Middle frontal gyrus (tissue), 1 donor: Measurements from ENCODE around the gene OR52I1.

ENCODE experiments used
- DNase-seq: peaks from one replicate; pipeline ENCODE4 v3.0.0-alpha.2; 2015; ENCODE audit warnings: low spot score; ENCODE audit errors: extremely low spot score

Gene OR52I1

DNA sequence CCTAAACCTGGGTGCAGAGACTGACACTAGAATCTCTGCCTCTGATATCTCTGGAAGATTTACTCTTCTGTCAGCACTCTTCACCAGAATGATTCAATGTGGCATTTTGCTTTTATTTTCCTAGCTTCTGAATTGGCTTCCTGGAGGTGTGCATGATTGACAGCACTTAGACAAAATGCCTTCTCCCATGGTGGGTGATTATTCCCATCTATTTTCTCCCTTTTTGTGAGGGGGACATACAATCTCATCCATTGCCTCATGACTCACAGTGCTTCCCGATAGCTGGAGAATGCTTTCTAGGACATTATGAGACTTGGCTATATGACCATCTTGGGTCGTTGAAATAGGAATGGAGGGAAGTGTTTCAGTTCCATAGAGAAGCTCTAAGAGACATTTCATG is 18.1 kb downstream of the OR52I1 start:
- DNase-seq = no peak

DNA sequence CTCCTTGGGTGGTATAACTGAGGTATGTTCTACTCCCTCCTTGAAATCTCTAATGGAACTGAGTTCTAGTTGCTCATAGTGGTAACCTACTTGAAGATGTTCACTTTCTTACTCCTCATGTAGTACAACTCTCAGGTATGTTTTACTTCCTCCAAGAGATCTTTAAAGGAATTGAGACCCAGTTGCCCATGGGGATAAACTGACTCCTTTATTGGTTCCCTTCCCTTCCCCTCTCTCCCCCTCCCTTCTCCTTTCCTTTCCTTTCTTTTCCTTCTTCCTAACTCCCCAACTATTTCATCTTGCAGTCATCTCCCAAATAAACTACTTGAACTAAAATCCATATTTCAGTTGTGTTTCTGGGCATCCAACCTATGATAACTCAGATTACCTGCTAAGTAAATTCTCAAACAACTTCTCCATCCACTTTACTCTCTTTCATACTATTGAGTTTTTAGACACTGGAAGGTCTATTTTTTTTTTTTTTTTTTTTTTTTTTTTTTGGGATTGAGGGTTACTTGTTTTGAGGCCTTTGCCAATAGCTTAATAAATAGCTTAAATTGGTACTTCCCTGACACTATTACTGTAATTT is 22.1 kb downstream of the OR52I1 start:
- no peak for DNase-seq

DNA sequence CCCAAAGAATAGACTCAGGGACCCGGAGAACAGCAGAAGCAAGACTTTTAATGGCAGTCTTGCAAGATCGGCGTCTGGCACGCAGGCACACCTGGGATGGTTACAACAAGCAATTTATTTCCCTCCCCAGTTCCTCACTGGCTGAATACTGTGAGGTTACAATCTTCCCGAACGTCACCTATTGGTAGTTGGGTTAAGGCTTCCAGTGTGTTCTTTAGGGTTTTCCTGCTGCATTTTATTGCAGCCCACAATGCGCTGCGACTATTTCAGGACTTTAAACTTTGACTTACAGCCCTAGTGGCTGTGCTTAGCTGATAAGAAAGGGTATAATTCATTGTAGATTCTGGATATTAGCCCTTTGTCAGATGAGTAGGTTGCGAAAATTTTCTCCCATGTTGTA is 25.7 kb downstream of the OR52I1 start:
- no peak for DNase-seq

DNA sequence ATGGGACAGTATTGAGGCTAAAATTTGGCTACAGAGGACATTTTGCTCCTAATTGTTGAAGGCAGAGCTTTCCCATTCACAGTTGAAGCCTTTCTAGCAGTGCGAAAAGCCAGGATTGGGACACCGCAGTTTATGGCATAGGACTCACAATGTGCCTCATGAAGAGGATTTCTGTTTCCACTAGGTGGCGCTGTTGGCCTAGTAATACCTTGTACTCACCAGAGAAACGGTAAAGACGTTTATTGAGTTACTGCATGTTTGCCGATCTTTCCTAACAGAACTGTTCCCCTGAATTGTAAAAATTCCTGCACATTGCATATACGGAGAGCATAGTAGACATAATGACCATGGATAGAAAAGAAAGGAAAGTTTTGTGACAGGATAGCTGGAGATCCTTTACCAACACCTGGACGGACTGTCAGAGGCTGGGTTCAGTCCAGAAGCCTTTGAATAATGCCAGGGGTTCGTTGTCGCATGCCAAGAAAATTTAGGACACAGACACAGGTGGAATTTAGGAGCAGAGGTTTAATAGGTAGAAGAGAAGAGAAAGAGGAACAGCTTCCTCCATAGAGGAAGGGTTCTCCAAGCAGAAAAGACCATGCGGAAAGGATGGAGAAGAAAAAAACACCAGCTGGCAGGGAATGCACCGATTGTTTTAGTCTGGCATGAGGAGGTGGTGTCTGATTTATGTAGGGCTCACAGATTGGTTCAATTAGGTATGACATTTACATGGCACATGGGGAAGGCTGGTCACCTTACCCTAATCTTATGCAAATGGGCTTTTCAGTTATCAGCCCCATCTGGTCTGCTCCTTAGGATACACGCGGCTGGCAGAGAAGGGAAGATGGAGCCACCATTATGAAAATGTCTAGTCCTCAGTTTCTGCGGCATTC is 32.6 kb downstream of the OR52I1 start:
- DNase-seq = no peak

- DNase-seq = no peak
These were observed 42.3 kb downstream of the OR52I1 start for GRCh38 chr11:4636136-4636535.

DNA sequence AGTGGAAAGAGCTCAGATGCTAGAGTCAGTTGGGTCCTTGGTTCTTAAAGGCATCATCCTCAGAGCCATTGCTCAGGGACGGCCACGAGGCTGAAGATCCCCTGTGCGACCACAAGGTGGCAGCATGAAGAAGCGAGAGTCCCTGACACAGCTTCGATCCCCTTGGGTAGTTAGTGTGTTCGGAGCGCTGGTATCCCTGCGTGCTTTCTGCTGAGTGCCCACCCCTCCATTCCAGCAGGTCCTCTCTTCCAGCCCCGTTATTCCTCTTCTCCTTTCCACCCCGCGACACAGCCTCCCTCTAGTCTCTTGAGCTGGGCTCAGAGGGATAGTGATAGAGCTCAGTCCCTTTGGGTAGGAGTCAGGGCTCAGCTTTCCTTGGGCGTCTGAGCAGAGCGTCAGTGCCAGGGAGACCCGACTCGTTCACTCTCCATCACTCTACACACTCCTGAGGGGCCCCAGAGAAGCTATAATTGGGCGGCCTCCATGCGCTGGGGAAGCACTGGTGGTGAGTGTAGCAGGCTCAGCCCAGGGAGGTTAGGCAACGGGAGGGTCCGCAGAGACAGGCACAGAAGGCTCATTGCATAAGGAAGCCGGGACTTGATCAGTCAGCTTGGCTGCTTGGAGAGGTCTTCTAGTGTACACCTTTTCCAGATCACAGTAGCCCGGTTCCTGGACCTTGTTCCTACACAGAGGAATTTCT is 43.3 kb downstream of the OR52I1 start, which contains the start of gene OR51D1:
Gene OR51D1 (plus strand): TSS at position 516 of the 700 bp plus-strand sequence. CDS start 2,314 bp downstream, outside the sequence.
- DNase-seq = peak; percentile 60

DNA sequence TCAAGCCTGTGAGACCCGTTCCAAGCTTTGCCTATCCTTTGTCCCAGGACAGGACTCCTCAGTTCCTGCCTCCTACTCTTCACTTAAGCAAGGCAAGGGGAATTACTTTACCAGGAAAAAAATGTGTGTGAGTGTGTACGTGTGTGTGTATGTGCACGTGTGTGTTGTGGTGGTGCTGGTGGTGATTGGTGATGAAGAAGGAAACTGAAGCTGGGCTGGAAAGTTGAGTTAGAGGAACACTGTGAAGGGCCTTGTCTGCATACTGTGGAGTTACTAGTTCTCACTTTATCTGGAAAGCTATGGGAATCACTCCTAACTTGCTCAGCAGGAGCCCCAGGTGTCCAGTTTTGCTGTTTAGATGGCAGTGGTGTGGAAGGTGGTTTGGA is 43.8 kb downstream of the OR52I1 start:
- DNase-seq = no peak

DNA sequence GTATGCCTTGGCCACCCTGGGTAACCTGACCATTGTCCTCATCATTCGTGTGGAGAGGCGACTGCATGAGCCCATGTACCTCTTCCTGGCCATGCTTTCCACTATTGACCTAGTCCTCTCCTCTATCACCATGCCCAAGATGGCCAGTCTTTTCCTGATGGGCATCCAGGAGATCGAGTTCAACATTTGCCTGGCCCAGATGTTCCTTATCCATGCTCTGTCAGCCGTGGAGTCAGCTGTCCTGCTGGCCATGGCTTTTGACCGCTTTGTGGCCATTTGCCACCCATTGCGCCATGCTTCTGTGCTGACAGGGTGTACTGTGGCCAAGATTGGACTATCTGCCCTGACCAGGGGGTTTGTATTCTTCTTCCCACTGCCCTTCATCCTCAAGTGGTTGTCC is 46.1 kb downstream of the OR52I1 start:
- no peak for DNase-seq

DNA sequence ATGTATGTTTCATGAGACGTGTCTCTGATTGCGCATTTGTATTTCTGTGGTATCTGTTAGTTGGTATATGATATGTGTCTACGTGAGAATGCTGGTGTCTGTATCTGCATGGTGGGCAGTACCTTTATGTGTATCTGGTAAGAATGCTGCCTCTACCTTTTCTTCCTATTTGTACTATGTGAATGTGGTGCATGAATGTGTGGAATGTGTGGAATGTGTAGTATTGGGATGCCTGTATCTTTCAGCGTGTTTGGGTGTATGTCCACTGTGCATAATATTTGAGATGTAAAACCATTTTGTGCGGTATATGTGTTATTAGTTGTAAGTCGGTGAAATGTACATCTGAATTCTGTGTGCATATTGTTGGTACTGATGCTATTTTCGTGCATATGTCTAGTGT is 47.7 kb downstream of the OR52I1 start:
- DNase-seq = no peak

- no peak for DNase-seq
These were observed 48.2 kb downstream of the OR52I1 start for GRCh38 chr11:4642043-4642442.

GRCh38 chr11:4643076-4643475 is 49.2 kb downstream of the OR52I1 start:
- DNase-seq = no peak

GRCh38 chr11:4643682-4644081 is 49.8 kb downstream of the OR52I1 start, which contains the start of gene OR51E1:
TSS of gene OR51E1 (plus strand) at chr11:4643982. CDS start at chr11:4652527, 8,545 bp downstream.
- DNase-seq = no peak

GRCh38 chr11:4644233-4644632 is 50.4 kb downstream of the OR52I1 start:
- no peak for DNase-seq
